ENCODE data around the gene ACTG1. TPM values are rescaled to one million over a fixed set of nuclear protein-coding genes. Genes with fewer than 3 reads are reported as not detected.
A peak's percentile ranks its signal among the peaks of the same experiment; 100 is the strongest.

Gene ACTG1
- total RNA-seq, 1 donor from 2014 or later, result 2,441 TPM

- H3K27me3 ChIP-seq, result no peaks in the 10 kb centered on the region
These were observed 40.5 kb upstream of the ACTG1 start for GRCh38 chr17:81553018-81553615.

GRCh38 chr17:81552244-81553017 lies 39.8 kb upstream of the ACTG1 start, which contains the start of gene FAAP100:
TSS of gene FAAP100 (minus strand) at chr17:81552353. CDS start at chr17:81552330, 23 bp downstream.
- Histone ChIP-seq H3K9me3 (no peaks in the 10 kb centered on the region), H3K27me3 (no peaks in the 10 kb centered on the region), H3K4me1 (peaks cover 25% of the 10 kb centered on the region), H3K36me3 (peaks cover 0 to 19% of the 10 kb centered on the region in 2 donors), H3K4me3 (peak within 1 kb of the TSS; percentile 72), H3K27ac (peak within 1 kb of the TSS; percentile 65)
- no peak for TF ChIP-seq CTCF (IDR thresholded peaks at IDR 0.05)
- peak in 1 of 2 donors; percentile 77 for TF ChIP-seq POLR2AphosphoS5 (IDR thresholded peaks at IDR 0.05; ENCODE audit: insufficient read depth in 1 of 2, low read depth in 1 of 2)
- TF ChIP-seq POLR2A (IDR thresholded peaks at IDR 0.05), result peak in 1 of 2 donors; percentile 63
- DNase-seq (ENCODE audit: extremely low spot score in 2 of 2), result no peak
- intact Hi-C loops (cut with DNase I), result loop anchor here (5.0 kb wide), 1 partner anchor 40 kb away; the partner anchor contains the start of gene ACTG1

More at GRCh38 chr17:81553018-81553615, 40.5 kb upstream of the ACTG1 start:
- Histone ChIP-seq H3K4me3 (peak overlapping the region; percentile 72), H3K27ac (peak overlapping the region; percentile 65), H3K9me3 (no peaks in the 10 kb centered on the region), H3K4me1 (peaks cover 25% of the 10 kb centered on the region), H3K36me3 (peaks cover 0 to 16% of the 10 kb centered on the region in 2 donors)
- TF ChIP-seq CTCF (IDR thresholded peaks at IDR 0.05) (no peak), POLR2AphosphoS5 (IDR thresholded peaks at IDR 0.05; ENCODE audit: insufficient read depth in 1 of 2, low read depth in 1 of 2) (no peak), POLR2A (IDR thresholded peaks at IDR 0.05) (no peak)
- intact Hi-C loops (cut with DNase I), result loop anchor here (5.0 kb wide), 1 partner anchor 41 kb away; the partner anchor contains the start of gene ACTG1
- DNase-seq (ENCODE audit: extremely low spot score in 2 of 2), result no peak

GRCh38 chr17:81551458-81552243 lies 39.1 kb upstream of the ACTG1 start:
- intact Hi-C loops (cut with DNase I), result loop anchor here (5.0 kb wide), 1 partner anchor 39 kb away; the partner anchor contains the start of gene ACTG1
- H3K36me3 ChIP-seq, result peaks cover 0 to 27% of the 10 kb centered on the region in 2 donors
- TF ChIP-seq POLR2A (IDR thresholded peaks at IDR 0.05) (no peak), POLR2AphosphoS5 (IDR thresholded peaks at IDR 0.05; ENCODE audit: insufficient read depth in 1 of 2, low read depth in 1 of 2) (no peak), CTCF (IDR thresholded peaks at IDR 0.05) (no peak)

GRCh38 chr17:81550830-81551457 lies 38.3 kb upstream of the ACTG1 start:
- H3K27me3 ChIP-seq, result no peaks in the 10 kb centered on the region
- peaks cover 25% of the 10 kb centered on the region for H3K4me1 ChIP-seq
- no peaks in the 10 kb centered on the region for H3K9me3 ChIP-seq
- H3K27ac ChIP-seq, result no peak overlapping the region
- peaks cover 0 to 34% of the 10 kb centered on the region in 2 donors for H3K36me3 ChIP-seq
- intact Hi-C loops (cut with DNase I), result loop anchor here (5.0 kb wide), 1 partner anchor 39 kb away; the partner anchor contains the start of gene ACTG1
- H3K4me3 ChIP-seq, result peak overlapping the region; percentile 72
- TF ChIP-seq CTCF (IDR thresholded peaks at IDR 0.05), result no peak
- no peak for TF ChIP-seq POLR2AphosphoS5 (IDR thresholded peaks at IDR 0.05; ENCODE audit: insufficient read depth in 1 of 2, low read depth in 1 of 2)
- TF ChIP-seq POLR2A (IDR thresholded peaks at IDR 0.05), result no peak
- DNase-seq (ENCODE audit: extremely low spot score in 2 of 2), result no peak

More at GRCh38 chr17:81551458-81552243, 39.1 kb upstream of the ACTG1 start:
- H3K9me3 ChIP-seq, result no peaks in the 10 kb centered on the region
- DNase-seq (ENCODE audit: extremely low spot score in 2 of 2), result no peak
- H3K27ac ChIP-seq, result peak overlapping the region; percentile 65
- peak overlapping the region; percentile 72 for H3K4me3 ChIP-seq
- peaks cover 25% of the 10 kb centered on the region for H3K4me1 ChIP-seq
- H3K27me3 ChIP-seq, result no peaks in the 10 kb centered on the region

Data from vagina (tissue), 2 donors.